Kidney glomerular epithelial cell (primary cell): ENCODE results near the gene APOM.

Experiments
- DNase-seq: peaks from one replicate; lab custom pipeline; 2025; lab: John Stamatoyannopoulos, UW

The APOM gene

DNA sequence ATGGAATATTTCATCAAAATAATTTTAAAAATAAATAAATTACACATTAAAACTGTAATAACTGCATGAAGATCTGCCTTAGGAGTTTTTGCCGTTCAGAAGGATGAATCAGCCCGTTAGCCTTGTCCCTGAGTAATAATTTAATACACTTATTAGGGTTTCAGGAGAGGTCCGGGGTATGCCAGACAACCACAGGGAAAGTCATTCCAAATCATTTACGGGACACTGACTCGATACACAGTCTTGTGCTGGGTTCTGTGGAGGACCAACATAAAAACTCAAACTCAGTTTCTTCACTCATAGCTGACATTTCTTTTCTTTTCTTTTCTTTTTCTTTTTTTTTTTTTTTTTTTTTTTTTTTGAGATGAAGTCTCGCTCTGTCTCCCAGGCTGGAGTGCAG is 50.2 kb downstream of the APOM start:
- no peak for DNase-seq

GRCh38 chr6:31706599-31706998 is 50.9 kb downstream of the APOM start, which contains the start of gene LY6G6F:
LY6G6F (plus strand) TSS chr6:31706866; CDS start chr6:31706907, 41 bp downstream.
- no peak for DNase-seq

DNA sequence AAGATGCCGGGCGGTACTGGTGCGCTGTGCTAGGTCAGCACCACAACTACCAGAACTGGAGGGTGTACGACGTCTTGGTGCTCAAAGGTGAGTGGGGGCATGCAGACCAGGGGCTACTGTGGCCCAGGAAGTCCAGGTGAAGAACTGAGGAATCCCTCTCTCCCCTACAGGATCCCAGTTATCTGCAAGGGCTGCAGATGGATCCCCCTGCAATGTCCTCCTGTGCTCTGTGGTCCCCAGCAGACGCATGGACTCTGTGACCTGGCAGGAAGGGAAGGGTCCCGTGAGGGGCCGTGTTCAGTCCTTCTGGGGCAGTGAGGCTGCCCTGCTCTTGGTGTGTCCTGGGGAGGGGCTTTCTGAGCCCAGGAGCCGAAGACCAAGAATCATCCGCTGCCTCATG is 52.0 kb downstream of the APOM start:
- DNase-seq: no peak
